Neutrophil (primary cell): ENCODE measurements around the gene CYB5D1.

Source experiments
- H3K27ac ChIP-seq: fragments of 200-600 bp; sonication (generic); 2 replicates; pipeline ENCODE4 v1.5.1; 2016; ENCODE audit warnings: mild to moderate bottlenecking, moderate library complexity
- H3K27me3 ChIP-seq: fragments of 200-600 bp; sonication (generic); 2 replicates; pipeline ENCODE4 v1.6.0; 2016; ENCODE audit warnings: mild to moderate bottlenecking
- H3K36me3 ChIP-seq: fragments of 200-600 bp; sonication (generic); 2 replicates; pipeline ENCODE4 v1.5.1; 2017
- H3K4me1 ChIP-seq, 2 experiments: fragments of 200-600 bp in 1 of 2; sonication (generic) in 1 of 2; 1 replicate in 1 of 2; 2 replicates in 1 of 2; pipeline versions ENCODE4 v1.5.1 to v1.6.1; 2013 to 2016; ENCODE audit warnings: low read depth in 1 of 2, low read length in 1 of 2, mild to moderate bottlenecking in 1 of 2, moderate library complexity in 1 of 2; ENCODE audit not compliant: control insufficient read depth in 1 of 2, insufficient read depth in 1 of 2
- H3K4me3 ChIP-seq, 2 experiments: fragments of 200-600 bp in 1 of 2; sonication (generic) in 1 of 2; 1 replicate in 1 of 2; 2 replicates in 1 of 2; pipeline ENCODE4 v1.5.1; 2013 to 2016; ENCODE audit warnings: low read depth in 1 of 2, low read length in 1 of 2, mild to moderate bottlenecking in 1 of 2, moderate library complexity in 1 of 2
- H3K9me3 ChIP-seq: fragments of 200-600 bp; sonication (generic); 2 replicates; pipeline ENCODE4 v1.5.1; 2016
- CTCF ChIP-seq: fragments of 200-600 bp; sonication (generic); IDR thresholded peaks from 2 replicates; pipeline ENCODE4 v1.5.1; 2016; ENCODE audit warnings: antibody characterized with exemption

The CYB5D1 gene

GRCh38 chr17:7854851-7855659 lies 2.7 kb upstream of the CYB5D1 start, which contains the start of gene TMEM88:
TSS of gene TMEM88 (plus strand) at chr17:7855066. CDS start at chr17:7855075, 9 bp downstream.
- Histone ChIP-seq H3K4me3 (peak within 1 kb of the TSS; percentile 78 to 94), H3K4me1 (peaks cover 69 to 76% of the 10 kb centered on the region in 2 experiments), H3K27me3 (no peaks in the 10 kb centered on the region), H3K36me3 (peaks cover 66% of the 10 kb centered on the region), H3K27ac (peak within 1 kb of the TSS; percentile 98), H3K9me3 (peaks cover 15% of the 10 kb centered on the region)
- TF ChIP-seq CTCF: no peak

GRCh38 chr17:7855660-7856010 lies 2.2 kb upstream of the CYB5D1 start:
- no peak for TF ChIP-seq CTCF
- Histone ChIP-seq H3K9me3 (peaks cover 11% of the 10 kb centered on the region), H3K4me1 (peaks cover 64 to 72% of the 10 kb centered on the region in 2 experiments), H3K36me3 (peaks cover 60% of the 10 kb centered on the region), H3K27me3 (no peaks in the 10 kb centered on the region), H3K4me3 (peak overlapping the region; percentile 78 to 94), H3K27ac (peak overlapping the region; percentile 98)

- Histone ChIP-seq H3K27me3 (no peaks in the 10 kb centered on the region), H3K36me3 (peaks cover 54% of the 10 kb centered on the region), H3K4me3 (peak overlapping the region; percentile 78 to 94), H3K9me3 (peaks cover 6% of the 10 kb centered on the region), H3K27ac (peak overlapping the region; percentile 98), H3K4me1 (peaks cover 58 to 66% of the 10 kb centered on the region in 2 experiments)
- TF ChIP-seq CTCF: no peak
Observed at GRCh38 chr17:7856011-7856810, 1.6 kb upstream of the CYB5D1 start.

GRCh38 chr17:7856811-7857712 lies 741 bp upstream of the CYB5D1 start, which contains the start of gene NAA38:
TSS of gene NAA38 (minus strand) at chr17:7857559. CDS start at chr17:7857463, 96 bp downstream.
- no peaks in the 10 kb centered on the region for H3K27me3 ChIP-seq
- peaks cover 6% of the 10 kb centered on the region for H3K9me3 ChIP-seq
- peak within 1 kb of the TSS; percentile 98 for H3K27ac ChIP-seq
- peak within 1 kb of the TSS; percentile 78 to 94 for H3K4me3 ChIP-seq
- peak; percentile 83 for TF ChIP-seq CTCF
- H3K36me3 ChIP-seq: peaks cover 46% of the 10 kb centered on the region
- peaks cover 49 to 58% of the 10 kb centered on the region in 2 experiments for H3K4me1 ChIP-seq

- peaks cover 32% of the 10 kb centered on the region for H3K36me3 ChIP-seq
- H3K4me3 ChIP-seq: peak overlapping the region; percentile 78 to 94
- peaks cover 41 to 46% of the 10 kb centered on the region in 2 experiments for H3K4me1 ChIP-seq
- no peaks in the 10 kb centered on the region for H3K27me3 ChIP-seq
- TF ChIP-seq CTCF: peak; percentile 51
- peaks cover 6% of the 10 kb centered on the region for H3K9me3 ChIP-seq
- H3K27ac ChIP-seq: peak overlapping the region; percentile 98
Observed at GRCh38 chr17:7858522-7858810, 663 bp downstream of the CYB5D1 start.
